Panc1 (cell line): ENCODE data around the gene UHRF2. TPM values are rescaled to one million over a fixed set of nuclear protein-coding genes. Genes with fewer than 3 reads are reported as not detected.

Source experiments
- ATAC-seq: fragments of 200-7000 bp; cut with Tn5 transposase; 2 replicates; pipeline ENCODE4 v1.9.1; 2020; ENCODE audit warnings: mild to moderate bottlenecking, moderate library complexity
- Bru-seq: library from RNA; stranded (reverse); fragments of 400-500 nt; gene quantifications from one replicate; lab custom pipeline; 2021; lab: Mats Ljungman, UMichigan
- BruChase-seq, 2 experiments: library from RNA; stranded (reverse); fragments of 400-500 nt; gene quantifications; one replicate each; lab custom pipeline; 2021; lab: Mats Ljungman, UMichigan
- BruUV-seq: library from RNA; stranded (reverse); fragments of 400-500 nt; replicated peaks from 2 replicates; lab custom pipeline; 2021; lab: Mats Ljungman, UMichigan
- CTCF ChIA-PET: fragments of 300-600 bp; sonication (Branson Sonifier 250); formaldehyde crosslinking; loops from one replicate; lab custom pipeline; 2022; ENCODE audit warnings: antibody characterized with exemption; lab: Charles Lee
- POLR2A ChIA-PET: fragments of 300-600 bp; sonication (Branson Sonifier 250); formaldehyde crosslinking; loops from one replicate; lab custom pipeline; 2022; ENCODE audit warnings: antibody characterized with exemption; lab: Charles Lee
- DNase-seq: peaks from one replicate; pipeline ENCODE4 v3.0.0-alpha.2; 2010; ENCODE audit warnings: low read depth, low spot score
- H3K27ac ChIP-seq: 2 replicates; pipeline ENCODE4 v1.5.1; 2011; ENCODE audit warnings: mild to moderate bottlenecking, low read length, inconsistent platforms
- H3K27me3 ChIP-seq: fragments of 200-500 bp; sonication (Bioruptor generic); 2 replicates; pipeline ENCODE4 v1.6.0; 2014; ENCODE audit warnings: low read length, inconsistent platforms; ENCODE audit not compliant: control insufficient read depth, insufficient read depth
- H3K36me3 ChIP-seq: fragments of 200-500 bp; sonication (Bioruptor generic); 2 replicates; pipeline ENCODE4 v1.5.1; 2014; ENCODE audit warnings: inconsistent platforms, mild to moderate bottlenecking, low read length, moderate library complexity; ENCODE audit not compliant: control insufficient read depth, insufficient read depth
- H3K4me1 ChIP-seq: 2 replicates; pipeline ENCODE4 v1.5.1; 2011; ENCODE audit warnings: inconsistent platforms, mild to moderate bottlenecking, low read length, moderate library complexity; ENCODE audit not compliant: control insufficient read depth, insufficient read depth
- H3K4me3 ChIP-seq, 2 experiments: 2 replicates each; pipeline ENCODE4 v1.5.1; 2011 to 2012; ENCODE audit warnings: low read depth in 2 of 2, low read length in 2 of 2, mild to moderate bottlenecking in 2 of 2, inconsistent platforms in 1 of 2, moderate library complexity in 1 of 2
- H3K9me3 ChIP-seq: fragments of 200-500 bp; sonication (Bioruptor generic); 2 replicates; pipeline ENCODE4 v1.5.1; 2014; ENCODE audit warnings: low read depth, mild to moderate bottlenecking, inconsistent platforms, low read length, moderate library complexity; ENCODE audit not compliant: control insufficient read depth, insufficient read depth
- CTCF ChIP-seq: fragments of 450-650 bp; IDR thresholded peaks from 2 replicates; pipeline ENCODE4 v1.5.1; 2017; ENCODE audit warnings: mild to moderate bottlenecking
- POLR2AphosphoS5 ChIP-seq: IDR thresholded peaks from 2 replicates; pipeline ENCODE4 v1.6.1; 2012; ENCODE audit warnings: mild to moderate bottlenecking, low read depth, low read length, moderate library complexity
- REST ChIP-seq, 2 experiments: IDR thresholded peaks; 2 replicates each; pipeline ENCODE4 v1.6.1; 2011 to 2012; ENCODE audit warnings: low read depth in 2 of 2, control low read depth in 1 of 2, low read length in 1 of 2, mild to moderate bottlenecking in 1 of 2, moderate library complexity in 1 of 2; ENCODE audit not compliant: insufficient read depth in 1 of 2
- SIN3A ChIP-seq: IDR thresholded peaks from 2 replicates; pipeline ENCODE4 v1.6.1; 2012; ENCODE audit warnings: low read depth, mild to moderate bottlenecking, low read length, moderate library complexity, borderline replicate concordance; ENCODE audit not compliant: insufficient read depth
- TCF7L2 ChIP-seq: IDR thresholded peaks from 2 replicates; pipeline ENCODE4 v1.6.1; 2011; ENCODE audit warnings: mild to moderate bottlenecking, low read depth, low read length, inconsistent platforms
- in situ Hi-C: cut with HindIII; loops from 2 replicates; pipeline ENCODE4 v1.10.0; 2016; ENCODE audit warnings: low sequenced_read_pairs, low pct_unique_long_range_greater_than_20kb
- intact Hi-C: fragments of 100-400 bp; cut with micrococcal nuclease; formaldehyde crosslinking; loops from one replicate; pipeline ENCODE4 v1.10.0; 2022; ENCODE audit not compliant: unreplicated experiment
- long read RNA-seq: library from polyadenylated mRNA; unstranded; transcript quantifications from one replicate; pipeline ENCODE4 v2.0.0, GENCODE V29; 2021; ENCODE audit not compliant: unreplicated experiment
- polyA plus RNA-seq: library from polyadenylated mRNA; unstranded; fragments of >200 nt; gene quantifications from one replicate; pipeline ENCODE4 v1.2.1, GENCODE V29; 2012; ENCODE audit warnings: missing spikeins; ENCODE audit not compliant: insufficient read length
- total RNA-seq: library from RNA; stranded (reverse); gene quantifications from one replicate; pipeline ENCODE4 v1.2.1, GENCODE V29; 2021; ENCODE audit not compliant: unreplicated experiment

Gene UHRF2
- total RNA-seq (17.2 TPM), Bru-seq, nascent RNA (percentile 72 among the genes with signal in this experiment), BruChase-seq, experiment 1, labeled RNA remaining after a 2-hour chase (percentile 62 among the genes with signal in this experiment), BruChase-seq, experiment 2, labeled RNA remaining after a 6-hour chase (percentile 63 among the genes with signal in this experiment)
- polyA plus RNA-seq: 6.2 TPM
- long read RNA-seq, partial matches to known transcripts: 4 of 27 reads
- long read RNA-seq, other reads (novel, unspliced or antisense): 19 of 27 reads

GRCh38 chr9:6412487-6413364 lies at the start of gene UHRF2:
TSS of gene UHRF2 (plus strand) at chr9:6413199. CDS start at chr9:6413491, 292 bp downstream.
- TF ChIP-seq POLR2AphosphoS5 (0 out of 2 replicates have a peak, but pooled peaks have one; percentile 27), CTCF (no peak), SIN3A (no peak)
- peak; percentile 97 for ATAC-seq
- Histone ChIP-seq H3K27ac (peak within 1 kb of the TSS; percentile 73; the same call in 1 of the 2 replicates), H3K9me3 (no peaks in the 10 kb centered on the region), H3K4me3 (peak within 1 kb of the TSS; percentile 65 to 74), H3K36me3 (no peaks in the 10 kb centered on the region; the same call in 1 of the 2 replicates), H3K27me3 (no peaks in the 10 kb centered on the region), H3K4me1 (no peaks in the 10 kb centered on the region)
- BruUV-seq: no TSS peak
- POLR2A ChIA-PET: interaction anchor here (0.6 kb wide), 1 partner anchor 185 kb away, joined by 4 read pairs; no protein-coding TSS in a partner anchor
- CTCF ChIA-PET: no interaction called here
- intact Hi-C loops: no loop called here
- peak; percentile 45 for DNase-seq
- in situ Hi-C loops: no loop called here

- POLR2A ChIA-PET: no interaction called here
- no peak for ATAC-seq
- BruUV-seq: no TSS peak
- no peak overlapping the region for H3K27ac ChIP-seq
- no peaks in the 10 kb centered on the region for H3K27me3 ChIP-seq
- no peaks in the 10 kb centered on the region for H3K36me3 ChIP-seq
- CTCF ChIA-PET: no interaction called here
- H3K4me3 ChIP-seq: no peak overlapping the region
- no peak for DNase-seq
- H3K9me3 ChIP-seq: no peaks in the 10 kb centered on the region
- TF ChIP-seq CTCF (no peak), TCF7L2 (no peak), POLR2AphosphoS5 (no peak), SIN3A (no peak), REST (IDR thresholded peaks at IDR 0.05; ENCODE audit: insufficient read depth in 1 of 2, low read depth in 2 of 2, low read length in 1 of 2) (no peak)
- intact Hi-C loops: no loop called here
- in situ Hi-C loops: no loop called here
- H3K4me1 ChIP-seq: no peaks in the 10 kb centered on the region
Observed at GRCh38 chr9:6367128-6367890, 45.7 kb upstream of the UHRF2 start.
